HG03280 (cell line): ENCODE measurements around the gene SELENOW.
A peak's percentile ranks its signal among the peaks of the same experiment; 100 is the strongest.
"Not testable (repeated sequence)": the region's sequence is repeated elsewhere in the genome, so short reads cannot be mapped to it uniquely, and the experiment has no call there.

Experiments used
- ATAC-seq: cut with Tn5 transposase; IDR thresholded peaks from one replicate; pipeline ENCODE4 v1.9.1; 2021; ENCODE audit warnings: mild to moderate bottlenecking, moderate library complexity; ENCODE audit not compliant: unreplicated experiment

The SELENOW gene

DNA sequence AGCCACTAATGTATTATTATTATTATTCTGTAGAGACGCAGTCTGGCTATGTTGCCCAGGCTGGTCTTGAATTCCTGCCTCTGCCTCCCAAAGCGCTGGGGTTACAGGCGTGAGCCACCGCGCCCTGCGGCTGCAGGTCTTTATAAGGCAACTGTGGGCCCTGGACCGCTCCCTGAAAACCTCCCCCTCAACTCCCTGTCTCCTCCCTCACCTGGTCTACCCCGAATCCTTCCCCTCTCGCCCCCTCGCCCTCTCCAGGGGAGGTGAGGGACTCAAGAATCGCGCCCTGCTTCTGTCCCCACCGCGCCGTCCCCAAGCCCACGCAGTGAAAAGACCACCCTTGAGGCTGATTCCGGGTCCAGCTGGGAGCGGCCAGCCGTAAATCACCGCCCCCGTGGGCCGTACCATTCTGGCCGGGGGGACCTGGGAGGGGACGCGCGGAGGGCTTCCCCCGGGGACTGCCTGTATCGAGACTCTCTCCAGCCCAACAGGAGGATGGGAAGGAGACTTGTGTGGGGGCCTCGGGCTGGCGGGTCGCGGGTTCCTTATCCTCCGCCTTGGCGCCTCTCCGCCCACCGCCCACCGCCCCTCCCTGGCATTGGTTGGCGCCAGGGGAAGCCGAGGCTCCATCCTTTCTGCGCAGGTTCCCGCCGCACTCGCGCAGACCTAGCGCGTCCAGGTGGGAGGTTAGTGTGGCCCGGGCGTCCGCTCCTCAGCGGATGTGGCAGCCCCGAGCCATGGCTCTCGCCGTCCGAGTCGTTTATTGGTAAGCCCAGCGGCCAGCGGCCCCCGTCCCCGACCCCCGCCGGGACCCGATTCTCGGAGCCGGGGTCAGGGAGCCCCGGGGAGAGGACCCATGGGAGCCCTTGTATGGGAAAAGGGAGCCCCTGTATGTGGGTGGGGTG is at the start of gene SELENOW:
Gene SELENOW (plus strand): TSS at position 655 of the 905 bp plus-strand sequence. CDS start 83 bp downstream, at position 738.
- peak; percentile 82 for ATAC-seq

DNA sequence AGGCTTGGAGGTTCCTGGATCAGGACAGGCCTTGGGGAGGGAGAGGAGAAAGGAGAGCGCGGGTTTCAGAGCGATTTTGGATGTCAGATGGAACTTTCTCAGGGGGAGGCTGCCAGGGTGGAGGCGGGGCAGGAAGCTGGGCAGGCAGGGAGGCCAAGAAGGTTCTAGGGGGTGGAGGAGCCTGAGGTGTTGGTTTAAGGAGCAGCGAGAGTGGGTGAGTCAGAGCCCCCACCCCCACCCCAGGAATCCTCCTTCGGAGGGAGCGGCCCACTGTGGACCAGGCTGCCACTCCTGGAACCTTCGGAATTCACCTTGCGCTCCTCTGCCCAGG is 49.1 kb upstream of the SELENOW start:
- ATAC-seq, result no peak

DNA sequence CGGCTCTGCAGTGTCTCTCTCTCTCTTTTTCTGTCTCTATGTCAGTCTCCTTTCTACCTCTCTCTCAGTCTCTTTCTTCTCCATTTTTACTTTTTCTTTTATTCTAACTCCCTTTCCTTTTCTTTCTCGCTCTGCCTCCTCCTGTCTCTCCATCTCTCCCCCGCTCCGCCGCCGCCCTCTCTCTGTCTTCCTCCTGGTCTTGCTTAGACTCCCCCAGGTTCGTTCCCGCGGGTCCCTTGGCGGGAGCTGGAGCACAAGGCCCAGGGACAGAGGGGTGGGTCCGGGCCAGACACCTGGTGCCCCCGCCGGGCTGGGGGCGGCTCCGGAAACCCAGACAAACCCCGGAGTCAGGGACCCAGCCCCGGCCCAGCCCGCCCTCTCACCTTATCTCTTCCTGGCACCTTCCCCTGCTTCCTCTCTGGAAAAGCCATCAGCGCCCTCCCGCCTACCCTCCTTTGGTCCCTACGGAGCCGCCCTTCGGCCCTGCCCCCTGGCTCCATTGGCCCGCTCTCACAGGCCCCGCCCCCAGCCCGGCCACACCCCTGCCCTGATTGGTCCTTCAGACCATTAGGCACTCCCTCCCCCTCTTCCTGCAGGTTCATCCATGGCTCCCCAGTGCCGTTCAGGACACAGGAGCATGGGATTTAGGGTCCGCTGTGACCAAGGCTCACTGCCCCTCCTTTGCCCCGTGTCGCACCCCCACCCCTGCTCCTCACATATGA is 48.5 kb upstream of the SELENOW start:
- ATAC-seq, result no peak

DNA sequence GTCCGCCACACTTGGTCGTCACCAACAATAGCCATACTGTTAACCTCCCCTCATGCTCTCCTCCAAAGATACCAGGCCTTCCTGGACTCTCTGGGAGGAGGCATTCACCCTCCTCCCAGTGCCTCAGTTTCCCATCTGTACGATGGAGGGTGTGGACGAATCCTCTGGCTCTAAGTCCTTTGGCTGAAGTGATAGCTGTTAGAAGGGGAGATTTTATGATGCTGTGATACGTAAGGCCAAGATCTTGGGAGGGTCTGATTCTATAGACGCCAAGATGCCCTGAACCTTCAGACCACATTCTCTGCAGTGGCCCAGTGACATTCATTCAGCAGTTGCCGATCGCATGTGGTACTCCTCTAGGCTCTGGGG is 48.0 kb upstream of the SELENOW start:
- ATAC-seq, result no peak

DNA sequence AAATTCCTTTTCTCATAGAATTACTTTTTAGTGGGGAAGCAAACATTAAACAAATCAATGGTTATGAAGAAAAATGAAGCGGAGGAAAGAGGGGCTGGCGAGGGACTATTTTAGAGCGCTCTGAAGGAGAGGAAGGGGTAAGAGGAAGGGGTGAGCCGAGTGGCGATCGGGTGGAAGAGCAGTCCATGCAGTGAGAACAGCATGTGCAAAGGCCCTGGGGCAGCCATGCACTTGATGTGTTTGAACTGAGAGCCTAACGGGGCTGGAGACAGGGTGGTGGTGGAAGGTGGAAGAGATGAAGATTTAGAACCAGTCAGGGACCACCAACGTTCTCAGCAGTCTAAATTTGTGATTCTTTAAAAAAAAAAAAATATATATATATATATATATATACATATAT is 47.6 kb upstream of the SELENOW start:
- no peak for ATAC-seq

DNA sequence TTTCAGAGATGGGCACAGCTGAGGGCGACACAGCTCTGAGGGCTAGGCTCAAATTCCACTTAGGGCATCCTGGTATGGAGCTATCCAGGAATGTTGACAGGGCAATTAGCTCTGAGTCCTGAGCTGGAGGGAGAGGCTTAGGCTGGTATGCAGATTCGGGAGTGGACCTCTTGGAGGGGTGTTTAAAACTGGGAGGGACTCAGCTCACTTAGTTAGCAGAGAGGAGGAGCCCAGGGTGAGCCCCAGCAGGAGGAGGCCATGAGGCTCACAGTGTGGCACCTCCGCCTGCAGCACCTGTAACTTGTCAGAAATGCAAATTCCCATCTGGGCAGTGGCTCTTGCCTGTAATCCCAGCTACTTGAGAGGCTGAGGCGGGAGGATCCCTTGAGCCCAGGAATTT is 43.4 kb upstream of the SELENOW start:
- ATAC-seq, result no peak

DNA sequence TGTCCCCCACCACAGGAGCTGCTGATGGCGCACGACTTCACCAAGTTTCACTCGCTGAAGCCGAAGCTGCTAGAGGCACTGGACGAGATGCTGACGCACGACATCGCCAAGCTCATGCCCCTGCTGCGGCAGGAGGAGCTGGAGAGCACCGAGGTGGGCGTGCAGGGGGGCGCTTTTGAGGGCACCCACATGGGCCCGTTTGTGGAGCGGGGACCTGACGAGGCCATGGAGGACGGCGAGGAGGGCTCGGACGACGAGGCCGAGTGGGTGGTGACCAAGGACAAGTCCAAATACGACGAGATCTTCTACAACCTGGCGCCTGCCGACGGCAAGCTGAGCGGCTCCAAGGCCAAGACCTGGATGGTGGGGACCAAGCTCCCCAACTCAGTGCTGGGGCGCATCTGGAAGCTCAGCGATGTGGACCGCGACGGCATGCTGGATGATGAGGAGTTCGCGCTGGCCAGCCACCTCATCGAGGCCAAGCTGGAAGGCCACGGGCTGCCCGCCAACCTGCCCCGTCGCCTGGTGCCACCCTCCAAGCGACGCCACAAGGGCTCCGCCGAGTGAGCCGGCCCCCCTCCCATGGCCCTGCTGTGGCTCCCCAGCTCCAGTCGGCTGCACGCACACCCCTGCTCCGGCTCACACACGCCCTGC is 37.5 kb upstream of the SELENOW start:
- ATAC-seq, result no peak

DNA sequence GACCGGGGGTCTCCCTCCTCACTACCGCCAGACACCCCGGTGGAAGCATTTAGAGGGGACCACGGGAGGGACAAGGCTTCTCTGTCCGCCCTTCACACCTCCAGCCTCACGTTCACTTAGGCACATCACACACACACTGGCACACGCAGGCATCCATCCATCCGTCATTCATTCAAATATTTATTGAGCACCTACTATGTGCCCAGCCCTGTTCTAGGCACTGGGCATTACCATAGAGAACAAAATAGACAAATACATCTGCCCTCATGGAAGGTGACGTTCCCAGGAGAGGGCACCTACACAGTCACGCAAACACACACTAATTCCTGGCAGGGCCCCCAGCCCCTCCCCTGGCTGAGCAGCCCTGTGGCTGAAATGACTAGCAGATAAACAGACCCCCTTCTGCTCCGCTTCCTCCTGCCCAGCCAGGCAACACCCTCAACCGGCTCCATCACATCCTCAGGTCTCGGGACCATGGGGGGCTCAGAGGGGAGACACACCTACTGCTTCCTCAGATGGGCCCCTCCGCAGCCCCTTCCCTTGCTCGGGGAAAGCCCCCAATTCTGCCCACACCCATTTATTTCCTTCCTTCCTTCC is 36.9 kb upstream of the SELENOW start:
- no peak for ATAC-seq

DNA sequence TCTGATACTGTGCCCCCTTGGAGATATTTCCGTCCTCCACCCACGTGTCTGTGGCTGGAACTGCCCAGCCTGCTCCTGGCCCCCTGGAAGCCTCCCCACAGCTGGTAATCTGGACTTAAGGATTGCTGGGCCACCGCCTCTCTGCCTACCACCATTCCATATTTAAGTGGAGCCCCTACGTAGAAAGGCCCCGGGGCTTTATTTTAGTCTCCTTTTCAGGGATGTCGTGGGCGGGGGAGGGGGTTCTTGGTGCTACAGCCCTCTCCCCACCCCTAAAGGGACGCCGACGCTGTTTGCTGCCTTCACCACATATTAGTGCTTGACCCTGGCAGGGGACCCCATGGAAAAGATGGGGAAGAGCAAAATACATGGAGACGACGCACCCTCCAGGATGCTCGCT is 35.9 kb upstream of the SELENOW start:
- no peak for ATAC-seq

DNA sequence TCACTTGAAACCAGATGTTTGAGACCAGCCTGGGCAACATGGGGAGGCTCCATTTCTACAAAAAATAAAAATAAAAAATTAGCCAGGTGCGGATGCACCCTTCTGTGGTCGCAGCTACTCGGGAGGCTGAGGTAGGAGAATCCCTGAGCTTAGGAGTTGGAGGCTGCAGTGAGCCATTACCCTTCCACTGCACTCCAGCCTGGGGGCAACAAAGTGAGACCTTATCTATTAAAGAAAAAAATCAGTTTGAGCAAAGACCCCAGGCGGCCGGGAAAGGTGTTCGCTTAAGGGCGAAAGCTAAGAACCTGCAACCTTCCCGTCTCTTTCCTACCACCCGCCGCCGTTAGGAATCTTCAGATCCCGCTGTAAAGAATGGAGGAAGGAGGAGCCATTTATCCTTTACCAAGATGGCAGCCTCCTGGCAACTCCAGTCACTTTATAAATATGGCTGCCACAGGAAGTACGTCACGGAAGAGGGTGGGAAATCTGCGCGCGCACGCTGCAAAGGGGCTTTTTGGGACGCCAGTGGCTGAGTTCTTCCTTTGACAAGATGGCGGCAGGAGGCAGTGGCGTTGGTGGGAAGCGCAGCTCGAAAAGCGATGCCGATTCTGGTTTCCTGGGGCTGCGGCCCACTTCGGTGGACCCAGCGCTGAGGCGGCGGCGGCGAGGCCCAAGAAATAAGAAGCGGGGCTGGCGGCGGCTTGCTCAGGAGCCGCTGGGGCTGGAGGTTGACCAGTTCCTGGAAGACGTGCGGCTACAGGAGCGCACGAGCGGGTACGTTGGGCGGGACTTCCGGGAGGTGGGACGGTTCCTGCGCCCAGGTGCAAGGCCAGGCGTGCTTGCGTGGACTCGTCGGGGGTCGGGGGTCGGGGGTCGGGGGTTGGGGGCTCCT is 33.2 kb upstream of the SELENOW start, which contains the start of gene NOP53:
Gene NOP53 (plus strand): TSS at position 537 of the 892 bp plus-strand sequence. CDS start 14 bp downstream, at position 551.
- peak; percentile 73 for ATAC-seq

DNA sequence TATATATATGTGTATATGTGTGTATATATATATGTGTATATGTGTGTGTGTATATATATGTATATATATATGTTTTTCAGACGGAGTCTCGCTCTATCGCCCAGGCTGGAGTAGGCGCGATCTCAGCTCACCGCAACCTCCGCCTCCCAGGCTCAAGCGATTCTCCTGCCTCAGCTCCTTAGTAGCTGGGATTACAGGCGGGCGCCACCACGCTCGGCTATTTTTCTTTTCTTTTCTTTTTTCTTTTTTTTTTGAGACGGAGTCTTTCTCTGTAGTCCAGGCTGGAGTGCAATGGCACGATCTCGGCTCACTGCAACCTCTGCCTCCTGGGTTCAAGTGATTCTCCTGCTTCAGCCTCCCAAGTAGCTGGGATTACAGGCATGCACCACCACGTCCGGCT is 32.4 kb upstream of the SELENOW start:
- not testable (repeated sequence) for ATAC-seq

DNA sequence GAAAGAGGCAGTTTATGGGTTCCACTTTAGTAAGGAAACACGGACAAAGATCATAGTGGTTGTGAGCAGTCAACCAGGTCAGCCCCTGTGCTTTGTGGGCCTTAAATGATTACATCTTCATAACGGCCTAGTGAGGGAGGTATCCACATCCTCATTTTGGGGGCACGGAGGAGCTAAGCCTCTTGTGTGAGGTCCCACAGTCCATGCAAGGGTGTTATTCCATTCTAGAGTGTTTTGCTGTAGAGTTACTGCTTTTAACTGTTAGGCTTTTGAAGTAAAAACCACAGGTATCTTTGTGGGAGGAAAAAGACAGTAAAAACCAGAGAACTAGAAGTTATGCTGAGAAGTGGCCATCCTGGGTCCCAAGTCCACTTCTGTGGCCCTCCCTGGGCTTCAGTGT is 29.2 kb upstream of the SELENOW start:
- no peak for ATAC-seq

DNA sequence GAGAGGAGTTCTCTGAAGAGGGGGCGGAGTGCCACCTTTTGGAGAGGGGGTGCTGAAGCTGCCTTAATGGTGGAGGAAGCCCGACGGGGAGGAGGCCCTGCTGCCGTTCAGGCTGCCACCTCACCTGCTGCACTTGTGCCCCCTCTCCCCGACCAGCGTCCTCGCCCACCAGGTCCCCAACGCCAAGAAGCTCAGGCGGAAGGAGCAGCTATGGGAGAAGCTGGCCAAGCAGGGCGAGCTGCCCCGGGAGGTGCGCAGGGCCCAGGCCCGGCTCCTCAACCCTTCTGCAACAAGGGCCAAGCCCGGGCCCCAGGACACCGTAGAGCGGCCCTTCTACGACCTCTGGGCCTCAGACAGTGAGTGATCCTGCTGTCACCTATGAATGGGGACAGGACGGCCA is 27.8 kb upstream of the SELENOW start:
- ATAC-seq, result no peak

DNA sequence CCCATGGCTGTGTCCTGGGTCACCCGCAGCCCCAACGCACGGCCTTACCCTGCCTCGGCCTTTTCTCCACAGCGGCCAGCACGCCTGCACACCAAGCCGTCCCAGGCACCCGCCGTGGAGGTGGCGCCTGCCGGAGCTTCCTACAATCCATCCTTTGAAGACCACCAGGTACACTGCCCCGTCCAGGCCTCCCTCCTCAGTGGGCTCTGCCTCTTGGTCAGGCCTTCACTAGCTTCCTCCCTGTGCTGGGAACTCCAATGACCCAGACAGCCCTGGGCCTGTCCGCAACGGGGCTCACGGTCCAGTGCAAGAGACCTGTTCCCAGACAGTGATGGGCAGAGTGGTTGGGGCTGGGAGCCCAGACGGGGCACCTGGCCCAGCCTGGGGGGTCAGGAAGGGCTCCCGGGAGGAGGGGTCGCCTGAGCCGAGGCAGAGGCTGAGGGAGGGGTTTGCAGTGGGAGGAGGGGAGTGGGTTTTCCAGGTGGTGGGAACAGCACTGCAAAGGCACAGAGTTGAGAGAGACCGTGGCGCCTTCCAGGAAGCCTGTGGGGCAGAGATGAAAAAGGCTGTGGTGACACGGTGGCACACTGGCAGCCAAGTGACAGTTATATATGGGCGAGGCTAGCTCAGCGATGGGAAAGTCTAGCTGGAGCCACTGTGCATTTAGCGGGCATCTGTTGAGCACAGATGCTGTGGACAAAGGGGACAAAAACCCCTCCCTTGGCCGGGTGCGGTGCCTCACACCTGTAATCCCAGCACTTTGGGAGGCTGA is 25.9 kb upstream of the SELENOW start:
- no peak for ATAC-seq

DNA sequence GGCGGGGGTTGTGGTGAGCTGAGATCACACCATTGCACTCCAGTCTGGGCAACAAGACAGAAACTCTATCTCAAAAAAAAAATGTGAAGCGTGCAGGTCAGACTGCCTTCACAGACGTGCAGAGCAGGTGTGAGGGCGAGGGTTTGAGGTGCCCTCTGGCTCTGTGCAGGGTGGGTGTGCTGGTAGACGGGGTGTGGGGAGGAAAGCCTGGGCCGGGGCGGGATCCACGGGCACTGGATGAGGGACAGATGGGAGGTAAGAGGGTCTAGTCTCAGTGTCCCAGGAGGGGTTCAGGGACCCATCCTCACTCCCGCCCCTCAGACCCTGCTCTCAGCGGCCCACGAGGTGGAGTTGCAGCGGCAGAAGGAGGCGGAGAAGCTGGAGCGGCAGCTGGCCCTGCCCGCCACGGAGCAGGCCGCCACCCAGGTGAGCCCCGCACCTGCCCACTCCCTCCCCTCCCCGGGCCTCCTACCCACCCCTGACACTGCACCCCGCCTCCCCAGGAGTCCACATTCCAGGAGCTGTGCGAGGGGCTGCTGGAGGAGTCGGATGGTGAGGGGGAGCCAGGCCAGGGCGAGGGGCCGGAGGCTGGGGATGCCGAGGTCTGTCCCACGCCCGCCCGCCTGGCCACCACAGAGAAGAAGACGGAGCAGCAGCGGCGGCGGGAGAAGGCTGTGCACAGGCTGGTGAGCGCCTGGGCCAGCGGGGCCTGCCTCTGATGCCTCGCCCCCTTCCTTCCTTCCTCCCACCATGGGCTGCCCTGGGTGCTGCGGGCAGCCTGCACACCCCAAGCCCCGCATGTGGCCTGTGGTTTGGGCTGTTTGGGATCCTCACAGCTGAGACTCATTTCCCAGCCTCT is 24.1 kb upstream of the SELENOW start:
- no peak for ATAC-seq

DNA sequence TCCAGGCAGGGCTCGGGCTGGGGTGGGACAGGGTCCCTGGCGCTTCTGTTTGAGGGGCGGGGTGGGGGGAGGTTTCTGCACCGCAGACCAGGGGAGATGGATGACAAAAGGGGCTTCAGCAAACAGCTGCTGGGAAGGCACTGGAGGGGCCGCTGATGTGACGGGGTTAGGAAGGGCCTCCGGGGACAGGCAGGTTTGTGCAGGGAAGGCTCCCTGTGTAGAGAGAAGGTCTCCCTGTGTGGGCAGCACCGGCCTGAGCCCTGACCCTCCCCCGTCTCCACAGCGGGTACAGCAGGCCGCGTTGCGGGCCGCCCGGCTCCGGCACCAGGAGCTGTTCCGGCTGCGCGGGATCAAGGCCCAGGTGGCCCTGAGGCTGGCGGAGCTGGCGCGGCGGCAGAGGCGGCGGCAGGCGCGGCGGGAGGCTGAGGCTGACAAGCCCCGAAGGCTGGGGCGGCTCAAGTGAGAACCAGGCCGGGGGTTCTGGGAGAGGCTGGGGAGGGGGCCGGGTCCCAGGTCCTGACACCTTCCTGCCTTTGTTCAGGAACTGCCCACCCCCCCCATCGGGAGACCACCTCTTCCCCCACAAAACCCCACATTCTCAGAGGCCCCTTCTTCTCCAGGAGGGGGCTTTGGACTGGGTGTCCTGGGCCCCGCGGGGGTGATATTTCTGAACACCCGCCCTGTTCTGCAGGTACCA is 23.3 kb upstream of the SELENOW start:
- no peak for ATAC-seq

DNA sequence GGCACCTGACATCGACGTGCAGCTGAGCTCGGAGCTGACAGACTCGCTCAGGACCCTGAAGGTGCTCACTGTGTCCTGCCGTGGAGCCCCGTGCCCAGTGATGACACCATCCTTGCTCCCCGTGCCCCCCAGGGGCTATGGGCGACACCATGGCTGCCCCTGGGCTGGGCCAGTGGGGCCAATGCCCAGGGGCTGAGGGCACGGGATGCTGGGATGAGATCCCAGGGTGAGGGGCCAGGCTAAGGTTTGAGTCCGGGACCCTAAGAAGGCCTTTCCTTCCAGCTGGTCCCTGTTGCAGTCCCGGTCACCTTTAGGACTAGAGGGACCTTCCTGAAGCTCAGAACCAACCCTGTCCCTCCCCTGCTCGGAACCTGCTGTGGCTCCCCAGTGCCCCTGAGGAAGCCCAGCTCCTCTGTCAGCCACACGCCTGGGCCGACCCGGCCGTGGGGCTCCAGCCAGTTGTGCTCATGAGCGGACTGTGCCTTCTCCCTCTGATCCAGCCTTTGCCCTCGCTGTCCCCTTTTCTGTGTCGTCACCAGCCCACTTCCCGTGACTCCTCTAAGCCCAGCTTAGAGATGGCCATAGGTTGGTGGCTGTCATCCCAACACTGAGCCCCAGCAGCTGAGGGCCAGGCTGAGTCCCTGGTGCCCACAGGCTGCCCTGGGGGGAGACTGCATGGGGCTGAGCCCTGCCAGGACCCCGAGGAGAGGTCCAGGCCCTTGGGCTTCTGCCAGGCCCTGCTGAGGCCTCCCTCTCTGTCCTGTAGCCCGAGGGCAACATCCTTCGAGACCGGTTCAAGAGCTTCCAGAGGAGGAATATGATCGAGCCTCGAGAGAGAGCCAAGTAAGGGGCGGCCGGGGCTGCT is 22.5 kb upstream of the SELENOW start:
- ATAC-seq, result no peak
